Ramos (cell line): ENCODE data around the gene CDHR5.
"Not testable (repeated sequence)": the region's sequence is repeated elsewhere in the genome, so short reads cannot be mapped to it uniquely, and the experiment has no call there.

Experiments
- in situ Hi-C: fragments of 300-500 bp; cut with MboI; formaldehyde crosslinking; loops from one replicate; pipeline ENCODE4 v1.14.3; 2022; ENCODE audit warnings: low sequenced_read_pairs; ENCODE audit not compliant: unreplicated experiment

The CDHR5 gene, protein sequence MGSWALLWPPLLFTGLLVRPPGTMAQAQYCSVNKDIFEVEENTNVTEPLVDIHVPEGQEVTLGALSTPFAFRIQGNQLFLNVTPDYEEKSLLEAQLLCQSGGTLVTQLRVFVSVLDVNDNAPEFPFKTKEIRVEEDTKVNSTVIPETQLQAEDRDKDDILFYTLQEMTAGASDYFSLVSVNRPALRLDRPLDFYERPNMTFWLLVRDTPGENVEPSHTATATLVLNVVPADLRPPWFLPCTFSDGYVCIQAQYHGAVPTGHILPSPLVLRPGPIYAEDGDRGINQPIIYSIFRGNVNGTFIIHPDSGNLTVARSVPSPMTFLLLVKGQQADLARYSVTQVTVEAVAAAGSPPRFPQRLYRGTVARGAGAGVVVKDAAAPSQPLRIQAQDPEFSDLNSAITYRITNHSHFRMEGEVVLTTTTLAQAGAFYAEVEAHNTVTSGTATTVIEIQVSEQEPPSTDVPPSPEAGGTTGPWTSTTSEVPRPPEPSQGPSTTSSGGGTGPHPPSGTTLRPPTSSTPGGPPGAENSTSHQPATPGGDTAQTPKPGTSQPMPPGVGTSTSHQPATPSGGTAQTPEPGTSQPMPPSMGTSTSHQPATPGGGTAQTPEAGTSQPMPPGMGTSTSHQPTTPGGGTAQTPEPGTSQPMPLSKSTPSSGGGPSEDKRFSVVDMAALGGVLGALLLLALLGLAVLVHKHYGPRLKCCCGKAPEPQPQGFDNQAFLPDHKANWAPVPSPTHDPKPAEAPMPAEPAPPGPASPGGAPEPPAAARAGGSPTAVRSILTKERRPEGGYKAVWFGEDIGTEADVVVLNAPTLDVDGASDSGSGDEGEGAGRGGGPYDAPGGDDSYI

DNA sequence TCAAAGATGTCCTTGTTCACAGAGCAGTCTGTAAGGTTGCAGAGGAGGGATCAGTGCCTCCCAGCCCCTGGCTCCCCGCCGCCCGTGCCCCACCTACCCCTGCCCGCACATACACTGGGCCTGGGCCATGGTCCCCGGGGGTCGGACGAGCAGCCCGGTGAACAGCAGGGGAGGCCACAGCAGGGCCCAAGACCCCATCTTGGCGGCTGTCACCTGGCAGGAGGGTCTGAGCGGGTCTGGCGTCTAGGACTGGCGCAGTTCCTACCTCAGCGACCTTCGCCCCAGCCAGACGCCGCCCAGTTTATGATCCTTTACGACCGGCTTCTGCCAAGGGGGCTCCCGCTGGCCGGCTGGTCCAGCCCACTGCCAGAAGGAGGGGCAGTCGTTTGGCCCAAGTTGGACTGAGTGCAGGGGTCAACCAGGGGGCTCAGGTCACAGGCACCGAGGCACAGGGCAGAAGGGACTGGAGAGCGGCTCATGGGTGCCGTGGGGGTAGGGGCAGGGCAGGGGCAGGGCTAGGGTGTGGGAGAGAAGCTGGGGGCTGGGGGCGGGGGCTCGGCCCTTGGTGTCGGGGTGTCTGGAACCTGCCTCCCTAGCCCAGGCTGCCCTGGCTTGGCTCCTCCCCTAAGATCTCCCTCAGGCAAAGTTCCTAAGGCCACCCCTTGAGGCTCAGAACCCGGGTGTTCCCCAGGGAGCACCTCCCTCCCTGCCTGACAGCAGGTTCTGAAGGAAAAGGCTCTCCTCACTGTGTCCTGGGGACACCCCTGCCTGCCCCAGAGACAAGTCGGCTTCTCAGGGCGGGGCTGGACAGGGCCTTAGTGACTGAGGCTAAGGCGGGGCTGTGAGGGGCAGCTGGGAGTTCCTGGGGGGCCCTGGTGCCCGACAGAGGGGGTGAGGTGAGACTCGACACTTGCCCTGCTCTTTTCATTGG, at the start of gene CDHR5:
TSS of gene CDHR5 (minus strand) at position 251 of the 931 bp plus-strand sequence. CDS start at position 198, 53 bp downstream.
- in situ Hi-C loops: no loop called here

DNA sequence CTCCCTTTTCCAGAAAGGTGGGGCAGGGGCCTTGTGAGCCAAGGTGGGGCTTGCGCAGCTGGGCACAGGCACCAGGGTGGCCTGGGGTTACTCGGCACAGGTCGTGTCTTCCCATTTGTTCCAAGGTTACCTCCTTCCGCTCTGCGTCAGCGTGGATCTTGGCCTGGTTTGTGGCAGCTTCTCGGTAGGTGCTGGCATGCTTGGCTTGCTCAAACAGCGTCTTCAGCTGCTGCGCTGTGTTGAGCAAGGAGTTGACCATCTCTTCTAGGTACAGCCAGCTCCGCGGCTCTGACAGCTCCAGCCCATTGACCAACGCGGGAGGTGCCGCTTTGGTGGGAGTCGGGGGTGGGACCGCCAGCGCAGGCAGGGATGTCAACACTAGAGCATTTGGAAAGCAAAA, 49.7 kb upstream of the CDHR5 start:
- in situ Hi-C loops: no loop called here

DNA sequence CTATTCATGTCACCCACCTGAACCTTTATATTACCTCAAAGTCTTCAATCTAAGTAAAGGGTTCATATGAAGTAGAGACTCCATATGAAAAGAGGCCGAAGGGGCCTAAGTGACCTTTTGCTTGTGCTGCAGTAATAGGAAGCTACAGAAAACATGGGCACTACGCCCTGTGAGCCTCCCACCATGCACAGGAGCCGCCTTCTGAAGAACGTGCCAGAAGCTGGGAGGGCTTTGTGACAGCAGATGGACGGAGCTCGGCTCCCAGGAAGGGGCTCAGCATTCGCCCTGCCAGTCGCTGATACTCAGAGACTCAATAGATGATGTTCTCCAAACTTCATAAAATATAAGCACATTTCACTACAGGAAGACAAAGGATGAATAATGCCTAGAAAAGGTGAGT, 49.1 kb upstream of the CDHR5 start:
- in situ Hi-C loops: no loop called here

DNA sequence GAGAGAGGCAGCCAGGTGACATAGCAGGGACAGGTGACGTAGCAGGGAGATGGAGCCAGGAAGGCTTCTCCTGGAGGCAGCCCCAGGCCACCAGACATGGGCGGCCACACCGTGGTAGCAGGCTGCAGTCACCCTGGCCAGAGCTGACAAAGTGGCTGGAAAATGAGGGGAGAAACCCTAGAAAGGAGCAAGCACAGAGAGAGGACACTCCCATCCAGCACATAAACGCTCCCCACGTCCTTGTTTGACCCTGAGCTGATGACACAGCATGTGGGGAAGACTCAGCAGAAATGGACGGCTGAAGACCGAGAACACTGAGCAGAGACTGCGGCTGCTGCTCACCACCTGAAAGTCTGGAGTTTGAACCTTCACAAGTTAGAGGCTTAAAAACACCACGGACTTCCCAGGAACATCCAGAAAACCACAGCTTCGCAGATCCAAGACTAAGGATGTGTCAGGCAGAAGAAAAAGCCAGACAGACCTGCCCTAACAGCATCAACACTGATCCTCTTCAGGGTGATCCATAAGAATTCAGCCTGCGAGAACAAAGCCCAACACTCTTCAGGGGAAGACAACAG, 41.0 kb upstream of the CDHR5 start:
- in situ Hi-C loops: no loop called here

DNA sequence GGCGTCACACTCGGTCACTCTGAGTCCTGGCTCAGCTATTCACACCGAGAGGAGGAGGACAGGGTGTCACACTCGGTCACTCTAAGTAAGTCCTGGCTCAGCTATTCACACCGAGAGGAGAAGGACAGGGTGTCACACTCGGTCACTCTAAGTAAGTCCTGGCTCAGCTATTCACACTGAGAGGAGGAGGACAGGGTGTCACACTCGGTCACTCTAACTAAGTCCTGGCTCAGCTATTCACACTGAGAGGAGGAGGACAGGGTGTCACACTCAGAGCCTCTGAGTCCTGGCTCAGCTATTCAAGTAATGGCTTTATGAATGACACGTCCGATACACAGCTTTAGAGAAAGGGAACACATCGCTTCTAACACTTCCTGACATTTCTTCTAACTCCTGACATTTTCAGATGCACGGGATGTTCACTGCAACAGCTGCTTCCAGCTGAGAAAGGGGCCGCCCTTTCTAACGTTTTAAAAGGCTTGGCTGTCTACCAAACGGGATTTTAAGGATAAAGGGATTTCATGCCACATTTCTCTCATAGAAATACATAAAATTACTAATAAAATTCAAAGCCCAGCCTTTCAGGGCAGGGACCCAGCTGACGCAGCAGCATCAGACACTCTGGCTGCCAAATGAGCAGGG, 40.4 kb upstream of the CDHR5 start:
- in situ Hi-C loops: no loop called here

DNA sequence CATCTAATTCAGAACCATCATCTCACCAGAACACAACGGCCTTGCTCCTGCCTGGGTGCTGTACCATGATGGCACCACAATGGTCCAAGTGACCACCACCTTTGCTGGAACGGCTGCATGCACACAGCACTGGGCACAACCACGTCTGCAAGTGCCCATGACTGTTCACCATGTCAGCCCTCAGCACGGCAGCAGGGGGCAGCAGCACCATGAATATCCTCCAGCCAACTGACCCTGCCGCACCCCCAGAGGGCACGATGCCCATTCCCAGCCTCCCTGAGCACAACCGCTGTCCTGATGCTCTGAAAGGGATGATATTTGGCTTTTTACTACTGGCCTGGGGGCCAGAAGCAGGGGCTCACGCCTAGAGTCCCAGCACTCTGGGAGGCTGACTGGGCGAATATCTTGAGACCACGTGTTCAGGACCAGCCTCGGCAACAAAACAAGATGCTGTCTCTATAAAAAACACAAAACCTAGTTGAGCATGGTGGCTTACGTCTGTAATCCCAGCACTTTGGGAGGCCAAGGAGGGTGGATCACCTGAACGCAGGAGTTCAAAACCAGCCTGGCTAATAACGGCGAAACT, 38.0 kb upstream of the CDHR5 start:
- in situ Hi-C loops: no loop called here

DNA sequence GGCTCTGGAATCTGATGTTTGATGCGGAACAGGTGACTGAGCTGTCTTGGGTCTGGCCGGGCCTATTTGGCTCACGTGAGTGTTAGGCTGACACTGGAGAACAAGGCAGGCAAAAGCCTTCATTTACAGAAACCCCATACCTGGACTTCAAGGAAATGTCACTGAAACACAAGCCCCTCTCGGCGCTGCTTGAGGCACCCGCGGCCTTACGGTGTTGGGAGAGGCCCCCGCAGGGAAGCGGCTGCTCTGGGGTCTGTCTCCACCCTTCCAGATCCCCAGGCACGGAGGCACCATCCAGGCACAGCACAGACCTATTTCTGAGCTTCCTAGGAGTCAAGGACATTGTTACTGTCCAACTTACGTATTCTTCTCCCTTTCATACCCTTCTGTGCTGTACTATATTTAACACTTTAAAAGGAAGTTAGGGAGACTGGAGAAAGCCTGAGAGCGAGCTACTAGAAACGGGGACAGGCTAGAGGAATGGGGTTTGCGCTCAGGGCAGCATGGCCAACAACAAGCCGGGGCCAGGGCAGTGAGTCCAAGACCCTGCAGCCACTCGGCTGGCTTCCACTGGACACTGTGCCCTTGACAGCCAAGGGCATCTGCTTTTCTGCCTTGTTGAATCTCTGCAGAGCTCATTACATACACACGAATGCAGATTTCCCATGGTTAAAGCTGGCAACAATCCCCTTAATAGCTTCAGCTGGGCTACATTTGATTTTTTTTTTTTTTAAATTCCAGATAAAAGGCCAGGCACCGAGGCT, 36.1 kb upstream of the CDHR5 start:
- in situ Hi-C loops: no loop called here

DNA sequence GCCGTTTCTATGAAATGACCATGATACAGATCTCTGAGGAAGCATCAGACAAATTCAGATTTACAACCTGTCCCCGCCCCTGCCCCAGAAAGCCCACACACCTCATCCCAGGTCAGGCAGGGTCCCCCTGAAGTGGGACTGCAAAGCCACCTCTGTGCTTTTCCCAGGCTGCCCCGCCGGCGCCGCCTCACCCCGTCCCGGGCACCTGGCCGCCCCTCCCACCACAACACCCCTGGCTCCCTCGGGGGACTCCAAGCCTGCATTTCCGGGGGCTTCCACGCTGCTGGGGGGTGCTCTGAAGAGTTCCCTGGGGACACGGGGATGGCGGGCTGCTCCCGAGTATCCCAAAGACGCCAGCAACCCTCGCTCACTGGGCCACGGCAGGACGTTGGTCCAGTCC, 35.5 kb upstream of the CDHR5 start:
- in situ Hi-C loops: no loop called here

DNA sequence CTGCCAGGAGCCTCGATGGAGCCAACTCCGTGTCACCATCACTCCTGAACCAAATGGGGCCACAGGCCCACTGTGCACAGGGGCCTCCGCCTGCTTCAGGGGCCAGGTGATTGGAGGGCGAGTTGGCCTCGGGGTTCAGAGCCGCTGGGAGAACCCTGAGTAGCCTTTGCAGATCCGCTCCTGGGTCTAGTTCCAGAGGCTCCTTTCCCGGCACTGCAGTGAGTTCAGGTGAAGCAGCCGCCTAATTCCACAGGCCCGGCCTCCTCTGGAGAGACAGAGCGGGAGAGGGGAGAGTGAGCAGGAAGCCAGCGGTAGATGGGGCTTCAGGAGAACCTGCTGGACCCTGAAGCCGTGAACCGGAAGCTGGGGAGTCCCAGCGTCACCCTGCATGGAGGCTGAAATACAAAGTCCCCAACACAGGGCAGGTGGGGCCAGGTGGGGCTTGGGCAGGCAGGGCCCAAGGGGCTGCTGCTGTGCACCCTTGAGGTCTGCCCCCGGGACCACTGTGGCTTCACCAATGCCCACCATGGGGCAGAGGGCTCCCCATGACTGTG, 34.9 kb upstream of the CDHR5 start:
- in situ Hi-C loops: no loop called here

DNA sequence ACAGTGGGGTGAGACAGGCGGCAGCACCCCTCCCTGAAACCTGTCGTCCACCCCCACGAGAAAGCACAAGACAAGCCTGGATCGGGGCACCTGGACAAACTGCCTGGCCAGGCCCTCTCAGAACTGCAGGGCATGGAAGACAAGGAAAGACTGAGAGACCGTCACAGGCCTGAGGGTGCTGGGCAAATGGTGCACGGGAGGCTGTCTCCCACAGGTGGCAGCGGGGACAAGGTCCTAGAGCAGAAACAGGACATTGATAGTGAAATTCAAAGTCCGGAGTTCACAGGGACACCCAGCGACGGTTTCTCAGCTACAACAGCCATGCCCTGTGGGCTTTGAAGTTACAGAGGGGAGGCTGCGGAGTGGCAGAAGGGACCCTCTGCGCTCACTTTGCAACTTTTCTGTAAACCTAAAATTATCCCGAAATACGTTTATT, 33.0 kb upstream of the CDHR5 start:
- in situ Hi-C loops: no loop called here

DNA sequence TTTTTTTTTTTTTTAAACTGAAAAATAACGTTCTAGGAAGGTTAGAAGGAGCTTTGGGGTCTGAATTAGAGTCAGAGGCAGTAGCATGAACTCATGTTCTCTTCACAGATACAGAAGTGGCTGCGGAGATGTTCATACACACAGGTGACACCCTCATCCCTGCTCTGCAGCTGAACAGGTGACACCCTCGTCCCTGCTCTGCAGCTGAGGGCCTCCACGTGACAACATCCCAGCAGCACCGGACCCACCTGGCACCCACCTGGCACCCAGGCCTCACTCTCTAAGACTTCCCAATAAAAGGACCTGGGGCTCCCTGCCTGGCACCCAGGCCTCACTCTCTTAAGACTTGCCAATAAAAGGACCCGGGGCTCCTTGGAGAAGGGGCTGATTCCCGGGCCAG, 32.1 kb upstream of the CDHR5 start:
- in situ Hi-C loops: no loop called here

DNA sequence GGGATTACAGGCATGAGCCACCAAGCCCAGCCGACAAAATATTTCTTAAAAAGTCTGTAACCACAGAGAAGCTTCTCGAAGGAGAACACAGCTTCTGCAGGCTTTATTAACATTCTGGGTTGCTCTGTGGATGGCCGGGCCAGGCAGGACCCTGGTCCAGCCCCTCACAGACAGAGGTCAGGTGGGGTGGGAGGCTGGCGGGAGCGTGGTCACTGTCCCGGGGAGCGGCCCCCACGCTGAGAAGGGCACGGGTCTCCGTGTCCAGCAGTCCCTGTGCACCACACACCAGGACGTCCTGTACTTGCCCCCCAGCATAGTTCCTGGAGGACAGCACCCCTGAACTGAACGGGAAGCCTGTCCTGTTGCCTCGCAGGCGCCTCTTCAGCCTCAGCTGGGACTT, 31.7 kb upstream of the CDHR5 start:
- in situ Hi-C loops: no loop called here

DNA sequence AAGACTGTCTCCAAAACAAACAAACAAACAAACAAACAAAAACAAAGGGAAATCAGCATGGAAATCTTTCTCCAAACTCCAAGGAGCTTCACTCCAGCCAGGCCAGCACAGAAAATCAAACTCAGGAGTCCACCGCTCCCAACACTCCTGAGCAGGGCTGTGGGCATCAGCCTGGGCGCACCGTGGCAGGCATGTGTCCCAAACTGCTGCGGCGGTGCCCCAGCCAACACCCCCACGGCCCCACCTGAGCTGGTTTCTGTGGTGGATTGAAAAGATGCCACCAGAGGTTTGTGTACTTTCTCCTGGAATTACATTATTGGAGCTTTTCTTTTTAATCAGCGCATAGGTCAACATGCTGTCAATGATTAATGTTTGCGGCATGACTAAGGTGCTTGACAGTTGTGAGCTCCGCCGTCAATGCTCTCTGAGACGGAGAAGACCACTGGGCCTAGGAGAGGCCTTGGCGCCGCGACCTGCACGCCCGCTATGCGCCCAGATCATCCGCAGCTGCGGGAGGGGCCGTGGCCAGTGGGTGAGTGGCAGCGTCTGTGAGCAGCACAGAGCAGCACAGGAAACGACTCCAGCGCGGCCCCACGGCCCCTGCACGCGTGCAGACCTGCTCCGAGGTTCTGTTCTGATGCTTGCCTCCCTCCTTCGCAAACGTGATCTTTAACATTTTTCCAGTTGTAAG, 30.4 kb upstream of the CDHR5 start:
- in situ Hi-C loops: no loop called here

DNA sequence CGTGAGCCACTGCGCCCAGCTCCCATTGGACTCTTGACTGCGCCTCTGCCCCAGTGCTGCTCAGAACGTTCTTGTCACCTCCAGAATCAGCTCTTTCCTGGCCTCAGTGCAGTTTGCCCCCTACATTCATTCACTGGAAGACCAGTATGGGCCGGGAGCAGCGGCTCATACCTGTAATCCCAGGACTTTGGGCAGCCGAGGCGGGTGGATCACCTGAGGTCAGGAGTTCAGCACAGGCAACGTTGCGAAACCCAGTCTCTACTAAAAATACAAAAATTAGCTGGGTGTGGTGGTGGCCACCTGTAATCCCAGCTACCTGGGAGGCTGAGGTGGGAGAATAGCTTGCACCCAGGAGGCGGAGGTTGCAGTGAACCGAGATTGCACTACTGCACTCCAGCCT, 29.7 kb upstream of the CDHR5 start:
- in situ Hi-C loops: not testable (repeated sequence)

DNA sequence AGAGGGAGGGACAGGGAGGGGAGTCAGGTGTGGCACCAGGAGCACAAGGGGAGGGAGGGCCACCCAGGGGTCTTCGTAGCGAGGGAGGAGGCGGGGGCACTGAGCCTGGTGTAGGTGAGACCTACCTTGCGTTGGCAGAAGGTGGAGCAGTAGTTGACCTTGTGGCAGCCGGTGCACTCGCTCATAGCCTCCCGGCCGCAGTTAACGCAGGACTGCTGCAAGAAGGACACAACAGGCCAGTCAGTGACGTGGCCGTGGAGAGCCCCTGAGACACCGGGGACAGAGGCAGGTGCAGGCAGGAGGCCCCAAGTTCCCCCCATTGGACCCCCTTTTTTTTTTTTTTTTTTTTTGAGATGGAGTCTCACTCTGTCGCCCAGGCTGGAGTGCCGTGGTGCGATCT, 29.1 kb upstream of the CDHR5 start:
- in situ Hi-C loops: no loop called here

DNA sequence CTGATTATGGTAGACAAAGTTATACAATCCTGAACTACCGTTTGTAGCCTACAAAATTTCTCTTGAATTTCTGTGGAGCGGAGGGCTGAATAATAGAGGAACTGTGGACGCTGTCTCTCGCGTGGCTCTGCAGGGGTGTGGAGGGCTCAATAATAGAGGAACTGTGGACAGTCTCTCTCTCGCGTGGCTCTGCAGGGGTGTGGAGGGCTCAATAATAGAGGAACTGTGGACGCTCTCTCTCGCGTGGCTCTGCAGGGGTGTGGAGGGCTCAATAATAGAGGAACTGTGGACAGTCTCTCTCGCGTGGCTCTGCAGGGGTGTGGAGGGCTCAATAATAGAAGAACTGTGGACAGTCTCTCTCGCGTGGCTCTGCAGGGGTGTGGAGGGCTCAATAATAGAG, 28.4 kb upstream of the CDHR5 start:
- in situ Hi-C loops: not testable (repeated sequence)

DNA sequence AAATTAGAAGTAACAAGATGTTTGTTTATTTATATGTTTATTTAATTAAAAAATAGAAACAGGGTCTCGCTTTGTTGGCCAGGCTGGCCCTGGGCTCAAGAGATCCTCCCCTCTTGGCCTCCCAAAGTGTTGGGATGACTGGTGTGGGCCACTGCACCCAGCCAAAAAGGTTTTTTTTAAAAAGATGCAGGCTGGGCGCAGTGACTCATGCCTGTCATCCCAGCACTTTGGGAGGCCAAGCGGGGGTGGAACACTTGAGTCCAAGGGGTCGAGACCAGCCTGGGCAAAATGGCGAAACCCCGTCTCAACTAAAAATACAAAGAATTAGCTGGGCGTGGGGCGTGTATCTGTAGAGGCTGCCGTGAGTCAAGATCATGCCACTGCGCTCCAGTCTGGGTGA, 25.7 kb upstream of the CDHR5 start:
- in situ Hi-C loops: no loop called here
